Hippocampal formation (tissue), 2 donors: ENCODE measurements around the gene GGCX.
A peak's percentile ranks its signal among the peaks of the same experiment; 100 is the strongest.
"Not testable (repeated sequence)": the region's sequence is repeated elsewhere in the genome, so short reads cannot be mapped to it uniquely, and the experiment has no call there.

ENCODE experiments used
- DNase-seq, 2 donors: peaks; one replicate each; lab custom pipeline; 2025; lab: John Stamatoyannopoulos, UW

The GGCX gene

DNA sequence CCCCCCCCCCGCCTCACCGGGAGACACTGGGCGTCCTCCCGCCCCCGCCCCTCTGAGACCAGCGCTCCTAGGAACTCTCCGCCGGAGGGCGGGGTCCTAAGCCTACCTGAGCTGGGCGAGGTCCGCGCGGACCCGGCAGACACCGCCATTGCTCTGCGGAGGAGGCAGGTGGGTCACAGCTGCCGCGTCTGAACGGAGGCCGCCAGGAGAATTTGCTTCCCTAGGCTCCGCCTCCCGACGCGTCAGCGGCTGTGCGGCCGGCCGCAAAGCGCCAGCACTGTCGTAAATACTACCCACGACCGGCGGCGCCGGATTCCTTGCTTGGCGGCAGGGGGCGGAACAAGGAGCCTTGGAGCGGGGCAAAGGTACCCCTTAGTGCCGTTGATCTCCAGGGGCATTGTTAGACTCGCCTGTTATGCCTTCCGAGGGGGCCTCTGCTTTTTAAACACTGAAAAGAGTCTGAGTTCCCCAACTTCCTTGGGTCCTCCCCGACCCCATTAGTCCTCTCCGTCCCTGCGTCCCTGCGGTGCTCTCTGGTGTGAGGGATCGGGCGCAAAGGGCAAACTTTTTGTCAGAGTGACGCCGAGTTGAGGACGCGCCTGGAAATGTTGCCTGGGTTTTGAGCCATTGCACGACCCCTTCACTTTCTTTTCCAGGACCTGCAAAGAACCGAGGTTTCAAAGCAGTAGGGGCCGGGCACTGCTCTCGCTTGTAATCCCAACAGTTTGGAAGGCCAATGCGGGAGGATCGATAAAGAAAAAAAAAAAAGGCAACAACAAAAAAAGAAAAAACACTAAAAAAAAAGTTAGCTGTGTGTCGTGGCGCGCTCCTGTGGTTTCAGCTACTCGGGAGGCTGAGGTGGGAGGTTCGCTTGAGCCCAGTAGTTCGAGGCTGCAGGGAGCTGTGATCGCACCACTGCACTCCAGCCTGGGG, at the start of gene GGCX:
Gene GGCX (minus strand): TSS at position 214 of the 933 bp plus-strand sequence. CDS start 65 bp downstream, at position 149.
- DNase-seq, result peak; percentile 90 to 92

DNA sequence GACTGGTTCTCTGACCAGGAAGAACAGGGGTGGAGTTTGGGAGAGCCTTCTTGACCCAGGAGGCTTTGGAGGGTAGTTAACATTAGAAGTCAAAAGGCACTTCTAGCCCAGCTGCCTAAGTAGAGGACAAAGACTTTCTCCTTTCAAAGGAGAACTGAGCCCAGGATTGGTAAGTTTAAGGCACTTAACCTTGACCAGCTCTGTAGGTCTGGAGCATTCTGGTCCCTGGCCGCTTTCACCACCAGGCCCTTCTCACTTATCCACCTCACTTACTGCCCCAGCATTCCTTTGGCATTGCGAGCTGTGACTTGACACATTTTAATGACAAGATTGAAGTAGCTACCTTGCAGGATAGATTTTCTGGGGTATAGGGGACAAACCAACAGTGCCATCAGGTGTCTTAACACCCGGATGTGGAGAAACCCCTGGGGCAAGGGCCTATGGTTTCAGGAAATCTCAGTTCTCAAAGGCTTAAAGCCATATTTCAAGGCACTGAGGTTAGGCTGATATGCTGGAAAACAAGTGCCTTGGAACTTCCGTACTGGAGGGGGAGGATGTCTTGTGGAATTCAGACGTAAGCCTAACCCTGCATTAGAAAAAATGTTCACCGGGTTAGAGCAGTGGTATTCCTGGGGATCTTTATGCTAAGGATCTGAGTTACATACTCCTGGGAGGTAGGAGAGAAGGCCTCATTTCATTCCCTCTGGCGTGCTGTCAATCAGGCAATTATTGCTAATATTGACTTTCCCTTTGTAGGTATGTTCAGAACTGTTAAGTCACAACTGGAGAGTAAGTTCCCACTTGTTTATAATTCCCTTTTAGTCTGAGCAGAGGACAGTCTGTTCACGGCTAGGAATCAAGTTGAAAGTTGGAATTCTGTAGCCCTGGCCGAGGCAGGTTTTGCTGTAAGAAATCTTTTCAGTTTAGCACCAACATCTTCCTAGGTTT, 46.2 kb upstream of the GGCX start:
- DNase-seq, result no peak

DNA sequence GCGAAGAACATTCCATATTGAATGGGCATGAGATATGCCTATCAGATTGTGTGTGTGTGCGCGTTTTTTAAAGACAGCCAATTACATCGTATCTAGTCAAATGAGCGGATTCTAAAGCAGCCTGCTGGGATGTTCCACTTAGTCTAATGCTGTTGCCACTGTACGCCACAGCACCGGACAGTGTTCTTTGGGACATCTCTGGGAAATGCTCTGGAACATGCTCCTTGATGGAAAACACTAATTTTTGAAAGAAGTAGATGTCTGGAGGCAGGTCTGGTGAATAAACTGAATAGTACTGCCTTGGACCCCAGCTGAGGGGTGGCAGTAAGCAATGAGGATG, 44.8 kb upstream of the GGCX start:
- DNase-seq, result no peak

DNA sequence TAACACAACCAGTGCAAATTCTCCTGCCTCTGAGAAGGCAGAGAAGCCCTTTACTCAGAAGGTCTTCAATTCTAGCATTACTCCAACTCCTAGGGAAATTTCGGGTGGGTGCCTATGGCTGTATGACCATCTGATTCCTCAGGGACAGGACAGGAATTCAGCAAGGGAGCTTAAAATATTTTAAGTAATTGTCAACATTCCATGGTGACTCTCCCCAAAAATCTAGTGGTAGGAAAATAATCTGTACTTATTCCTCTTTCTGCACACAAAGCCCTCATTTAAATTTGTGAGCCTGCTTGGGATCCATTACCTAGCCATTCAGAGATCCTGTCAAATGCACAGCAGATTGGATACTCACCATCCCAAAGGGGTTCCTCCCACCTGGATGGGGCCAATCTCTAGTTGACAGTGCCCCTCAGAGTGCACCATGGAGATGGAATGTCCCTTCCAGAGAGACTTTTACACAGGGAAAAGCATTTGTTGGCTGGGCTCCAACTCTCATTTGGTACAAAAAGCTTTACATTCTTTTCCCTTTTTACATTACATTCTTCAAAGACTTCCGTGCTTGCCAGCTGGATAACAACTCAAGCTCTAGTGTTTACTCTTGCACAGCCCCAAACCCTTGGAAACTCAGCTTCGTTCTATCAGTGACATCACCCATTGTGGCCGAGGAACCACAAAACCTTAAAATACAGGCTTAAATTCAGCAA, 44.3 kb upstream of the GGCX start:
- no peak for DNase-seq

DNA sequence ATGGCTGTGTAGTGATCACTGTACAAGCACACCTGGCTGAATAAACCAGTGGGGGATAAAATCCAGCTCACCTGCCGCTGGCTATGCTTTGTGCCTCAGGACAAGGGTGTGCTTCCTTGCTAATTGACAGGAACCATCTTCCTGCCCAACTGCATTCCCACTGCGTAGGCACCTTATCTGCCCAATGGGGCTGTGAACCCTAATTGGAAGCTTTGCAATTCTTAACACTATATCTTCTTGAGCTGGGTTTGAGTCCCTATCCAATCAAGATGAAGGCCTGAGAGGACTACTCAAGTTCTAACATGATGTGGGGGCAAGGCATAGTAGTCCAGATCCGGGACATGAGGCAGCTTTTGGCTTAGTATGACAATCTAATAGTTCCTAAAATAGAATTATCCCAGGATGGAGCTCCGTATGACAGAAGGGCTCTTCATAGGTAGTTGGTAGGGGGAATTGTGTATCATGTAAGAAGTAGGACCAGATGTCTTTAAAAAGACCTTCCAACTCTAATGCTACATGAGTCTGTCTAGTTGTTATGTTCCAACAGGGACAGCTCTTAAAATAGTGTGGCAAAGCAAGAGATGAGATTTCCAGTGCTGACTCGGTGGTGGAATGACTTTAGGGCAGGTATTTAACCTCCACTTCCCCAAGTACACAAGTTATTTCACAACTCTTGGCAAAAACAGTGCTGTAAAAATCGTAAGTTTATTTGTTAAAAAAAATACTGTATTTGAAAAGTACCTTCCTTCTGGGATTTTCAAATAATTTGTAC, 43.5 kb upstream of the GGCX start:
- no peak for DNase-seq

DNA sequence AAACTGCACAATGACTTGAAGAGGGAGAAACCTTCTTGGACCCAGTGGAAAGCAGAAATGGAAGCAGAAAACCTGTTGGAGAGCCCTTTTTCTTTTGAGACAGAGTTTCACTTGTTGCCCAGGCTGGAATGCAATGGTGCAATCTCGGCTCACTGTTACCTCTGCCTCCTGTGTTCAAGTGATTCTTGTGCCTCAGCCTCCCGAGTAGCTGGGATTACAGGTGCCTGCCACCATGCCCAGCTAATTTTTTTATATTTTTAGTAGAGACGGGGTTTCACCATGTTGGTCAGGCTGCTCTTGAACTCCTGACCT, 42.8 kb upstream of the GGCX start:
- not testable (repeated sequence) for DNase-seq

DNA sequence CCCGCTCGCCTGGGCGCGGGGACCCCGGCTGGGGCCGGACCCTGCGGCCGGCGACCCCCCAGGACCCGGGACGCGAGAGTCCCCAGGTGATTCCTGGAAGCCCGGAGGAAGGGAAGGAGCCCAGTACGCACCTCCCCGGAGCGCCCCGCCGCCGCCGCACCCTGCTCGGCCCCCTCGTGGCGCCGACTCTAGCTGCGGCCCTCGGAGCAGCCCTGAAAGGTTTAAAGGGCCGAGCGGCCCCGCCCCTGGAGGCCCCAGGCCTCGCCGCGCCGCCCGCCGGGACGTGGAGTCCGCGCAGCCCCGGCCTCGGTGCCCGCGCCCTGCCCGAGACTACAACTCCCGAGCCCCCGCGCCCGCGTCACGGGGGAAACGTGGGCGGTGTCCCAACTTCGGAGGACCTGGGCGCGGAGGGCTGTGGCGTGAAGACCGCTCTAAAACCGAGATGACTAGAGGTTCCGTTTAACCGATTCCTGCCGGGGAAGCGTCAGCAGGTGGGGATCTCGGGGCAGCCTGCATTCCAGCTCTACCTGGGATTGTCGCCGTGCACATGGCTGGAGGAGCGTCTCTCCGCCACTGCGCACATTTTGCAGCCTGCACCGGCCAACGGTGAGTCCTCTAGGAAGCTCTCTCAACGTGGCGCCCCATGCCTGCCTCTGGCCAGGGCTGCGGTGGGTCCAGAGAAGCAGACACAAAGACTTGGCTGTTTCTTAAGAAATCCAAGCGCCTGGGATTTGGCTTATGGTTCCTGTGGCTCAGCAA, 41.4 kb upstream of the GGCX start, which contains the start of gene TMEM150A:
Gene TMEM150A (minus strand): TSS at position 223 of the 759 bp plus-strand sequence. CDS start 750 bp downstream, outside the sequence.
- peak; percentile 87 to 91 for DNase-seq

DNA sequence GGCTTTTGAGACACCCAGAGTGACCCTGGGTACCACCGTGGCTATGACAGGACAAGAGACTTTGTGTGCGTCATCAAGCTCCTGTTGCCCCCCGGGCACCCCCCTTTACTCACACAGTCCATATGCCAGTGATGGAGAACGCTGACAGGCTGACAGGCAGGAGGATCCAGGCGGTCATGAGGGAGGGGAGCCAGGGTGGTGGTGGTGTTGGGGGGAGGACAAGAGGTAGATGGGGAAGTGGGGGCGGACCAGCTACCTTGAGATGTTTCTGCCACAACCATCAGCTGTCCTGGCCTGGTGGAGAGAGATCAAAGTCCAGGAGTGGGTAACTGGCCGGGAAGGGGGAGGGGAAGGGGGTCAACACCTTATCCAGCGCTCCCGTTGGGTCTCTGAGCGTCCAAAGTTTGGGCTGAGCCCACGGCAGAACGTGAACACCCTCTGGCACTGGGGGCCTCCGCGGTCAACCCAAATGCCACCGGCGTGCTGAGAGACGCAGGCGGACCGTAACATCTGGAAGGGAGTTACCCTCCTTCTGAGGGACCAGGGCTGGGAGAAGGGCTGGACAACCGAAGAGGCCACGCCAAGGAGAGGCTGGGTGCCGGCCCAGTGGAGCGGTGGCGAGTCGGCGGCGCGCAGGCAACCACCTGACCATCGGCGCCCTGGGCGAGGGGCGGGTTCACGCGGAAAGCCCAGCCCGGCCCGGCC, 40.6 kb upstream of the GGCX start:
- peak; percentile 25 to 83 for DNase-seq

DNA sequence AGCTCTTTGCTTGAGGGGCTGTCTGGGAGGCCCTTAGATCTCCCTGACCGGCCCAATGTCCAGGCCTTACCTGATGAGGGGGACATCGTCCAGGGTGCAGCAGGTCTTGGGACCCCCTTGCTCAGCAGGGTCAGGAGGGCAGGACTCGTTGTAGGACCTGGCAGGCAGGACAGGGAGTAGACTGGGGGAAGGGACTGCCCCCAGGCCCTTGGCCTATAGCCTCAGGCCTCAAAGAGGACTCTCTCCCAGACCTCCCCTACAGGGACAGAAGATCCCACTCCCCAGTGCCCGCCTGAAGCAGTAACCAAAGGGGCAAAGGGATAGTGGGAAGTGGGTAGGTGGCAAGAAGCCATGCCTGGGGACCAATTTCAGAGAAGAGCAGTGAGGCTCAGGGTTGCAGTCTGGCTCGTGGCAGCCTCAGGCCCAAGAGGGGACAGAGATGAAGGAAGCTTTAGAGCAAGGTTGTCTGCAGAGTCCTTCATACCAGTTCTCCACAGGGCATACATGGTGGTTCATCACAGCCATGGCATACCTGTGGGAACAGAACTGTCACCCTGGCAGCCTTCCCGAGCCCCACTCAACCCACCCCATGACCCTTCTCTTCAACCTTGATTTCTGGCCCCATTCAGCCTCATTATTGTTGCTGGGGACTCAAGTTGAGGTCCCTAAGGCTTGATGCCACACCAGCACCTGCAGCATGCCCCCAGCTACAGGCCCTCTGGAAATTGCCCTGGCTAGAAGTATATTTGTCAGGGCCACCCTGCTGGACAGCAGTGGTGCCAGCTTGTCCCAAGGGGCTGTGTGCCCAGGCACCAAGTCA, 39.9 kb upstream of the GGCX start:
- no peak for DNase-seq

DNA sequence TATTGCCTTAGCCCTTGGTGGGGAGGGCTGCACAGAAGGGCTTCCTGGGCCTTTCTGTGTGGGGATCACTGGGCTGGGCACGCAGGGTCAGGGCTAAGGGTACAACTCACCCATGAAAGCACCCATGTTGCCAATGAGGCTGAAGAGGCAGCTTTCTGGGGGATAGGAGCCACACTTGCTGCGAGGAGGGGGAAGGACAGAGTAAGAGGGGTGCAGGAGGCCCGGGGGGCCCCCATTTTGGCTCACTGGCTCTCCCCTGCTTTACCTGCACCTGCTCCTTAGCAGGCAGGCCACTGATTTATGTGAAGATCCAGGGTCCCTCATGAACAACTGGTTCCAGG, 38.9 kb upstream of the GGCX start:
- DNase-seq, result no peak

DNA sequence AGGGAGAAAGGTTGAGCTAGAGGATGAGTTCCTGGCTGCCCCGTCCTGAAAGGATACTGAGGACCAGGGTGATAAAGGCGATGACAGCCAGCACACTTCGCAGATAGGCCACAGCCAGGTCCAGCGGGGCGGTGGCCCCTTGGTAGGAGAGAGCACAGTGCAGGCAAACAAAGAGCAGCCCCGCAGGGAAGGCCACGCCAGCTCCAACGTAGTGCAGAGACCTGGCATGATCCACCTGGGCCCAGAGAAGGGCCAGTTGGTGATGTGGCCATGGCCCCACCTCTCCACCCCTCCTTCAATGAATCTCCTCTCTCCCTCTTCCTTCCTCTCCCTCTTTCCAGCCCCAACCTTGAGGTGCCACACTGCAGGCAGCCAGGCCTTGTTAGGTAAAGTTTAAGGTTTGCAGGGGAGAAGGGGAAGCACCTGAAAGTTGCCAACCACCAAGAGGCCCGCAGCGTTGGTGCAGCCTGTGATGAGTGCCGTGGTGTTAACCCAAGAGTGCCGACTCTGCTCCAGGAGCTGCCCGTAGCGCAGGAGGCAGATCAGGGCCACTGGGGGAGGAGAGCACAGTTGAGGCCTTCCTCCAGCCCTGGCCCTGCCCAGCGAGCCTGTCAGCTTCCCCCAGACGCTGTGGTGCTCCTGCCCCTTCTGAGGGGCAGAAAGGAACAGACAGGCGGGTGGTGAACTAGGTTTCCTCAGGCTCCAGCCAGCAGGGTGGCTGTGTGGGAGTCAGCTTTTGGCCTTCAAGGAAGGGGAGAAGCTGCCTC, 38.4 kb upstream of the GGCX start:
- DNase-seq, result no peak

DNA sequence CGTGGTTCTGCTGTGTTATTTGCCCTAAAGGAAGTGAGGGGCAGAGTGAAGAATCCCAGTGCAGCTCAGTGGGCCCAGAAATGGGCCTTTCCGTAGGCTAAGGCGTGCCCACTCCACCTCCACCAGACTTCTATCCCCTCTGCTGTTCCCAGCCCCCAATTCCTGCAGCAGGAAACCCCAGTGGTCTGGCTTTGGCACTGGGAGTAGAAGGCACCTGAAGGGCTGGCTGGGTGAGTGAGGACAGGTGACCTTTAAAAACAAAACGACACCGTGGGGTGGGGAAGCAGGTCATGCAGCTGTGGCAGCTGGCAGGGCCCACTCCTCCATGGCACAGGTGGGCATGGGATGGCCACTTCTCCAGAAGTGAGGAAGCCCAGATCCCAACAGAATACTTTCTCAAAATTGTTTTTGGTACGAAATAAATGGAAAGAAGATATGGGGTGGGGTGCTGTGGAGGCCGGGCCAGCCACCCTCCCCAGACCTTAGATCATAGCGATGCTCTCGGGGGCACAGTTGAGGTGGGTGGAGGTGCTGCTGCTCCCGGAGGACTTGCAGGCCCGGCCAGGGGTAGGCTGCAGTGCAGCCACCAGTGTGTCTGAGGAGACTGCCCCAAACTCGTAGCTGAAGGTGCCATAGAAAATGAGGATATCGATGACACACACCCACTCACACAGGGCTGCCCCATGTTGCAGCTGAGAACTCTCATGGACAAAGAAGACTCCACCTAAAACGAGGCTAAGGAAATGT, 37.5 kb upstream of the GGCX start:
- DNase-seq, result no peak

DNA sequence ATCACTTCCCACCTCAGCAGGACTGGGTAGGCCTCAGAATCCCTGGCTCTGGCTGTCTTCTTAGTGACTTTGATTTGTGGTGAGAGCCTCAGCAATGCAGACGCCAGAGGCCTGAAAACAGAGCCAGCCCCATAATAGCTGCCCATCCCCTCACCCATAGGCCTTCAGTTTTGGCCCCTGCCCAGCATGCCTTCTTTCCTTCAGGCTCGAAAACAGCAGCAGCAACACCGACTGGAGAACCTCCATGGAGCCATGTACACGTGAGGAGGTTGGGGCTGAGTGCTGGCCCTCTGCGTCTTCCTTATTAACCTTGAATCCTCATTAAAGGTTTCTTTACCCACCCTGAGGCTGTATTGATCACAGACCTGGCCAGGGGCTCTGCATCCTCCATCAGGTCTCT, 35.9 kb upstream of the GGCX start:
- no peak for DNase-seq

DNA sequence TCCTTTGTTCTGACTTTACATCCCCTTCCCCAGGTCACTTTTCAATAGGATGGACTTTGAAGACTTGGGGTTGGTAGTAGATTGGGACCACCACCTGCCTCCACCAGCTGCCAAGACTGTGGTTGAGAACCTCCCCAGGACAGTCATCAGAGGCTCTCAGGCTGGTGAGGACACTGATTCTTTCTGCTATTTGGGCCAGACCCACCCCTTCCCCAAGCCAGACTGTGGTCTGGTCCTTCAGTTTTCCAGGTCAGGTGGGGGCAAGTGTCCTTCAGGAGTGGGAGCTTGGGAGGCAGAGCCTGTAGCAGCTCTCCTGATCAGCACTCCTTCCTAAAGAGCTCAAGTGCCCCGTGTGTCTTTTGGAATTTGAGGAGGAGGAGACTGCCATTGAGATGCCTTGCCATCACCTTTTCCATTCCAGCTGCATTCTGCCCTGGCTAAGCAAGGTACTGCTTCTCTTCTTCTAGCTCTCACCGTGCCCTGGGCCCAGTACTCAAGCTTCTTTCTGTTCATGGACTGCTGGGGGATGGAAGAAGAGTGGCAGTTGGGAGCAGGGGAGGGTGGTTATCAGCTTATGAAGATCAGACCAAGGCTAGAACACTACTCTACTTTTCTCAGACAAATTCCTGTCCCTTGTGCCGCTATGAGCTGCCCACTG, 35.3 kb upstream of the GGCX start:
- DNase-seq, result no peak

DNA sequence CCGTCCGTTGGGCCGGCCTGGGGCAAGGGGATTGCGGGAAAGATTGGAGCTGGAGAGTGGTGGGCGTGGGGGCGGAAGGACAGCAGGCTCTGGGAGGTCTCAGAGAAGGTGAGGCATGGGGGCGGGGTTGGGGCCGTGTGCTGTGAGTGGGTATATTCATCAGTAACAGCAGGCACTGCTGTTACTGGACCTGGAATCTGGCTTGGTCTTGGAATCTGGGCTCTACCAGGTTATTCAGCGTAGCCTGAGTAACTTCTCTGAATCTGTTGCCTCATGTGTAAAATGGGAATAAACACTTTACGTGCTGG, 34.7 kb upstream of the GGCX start:
- DNase-seq, result no peak

DNA sequence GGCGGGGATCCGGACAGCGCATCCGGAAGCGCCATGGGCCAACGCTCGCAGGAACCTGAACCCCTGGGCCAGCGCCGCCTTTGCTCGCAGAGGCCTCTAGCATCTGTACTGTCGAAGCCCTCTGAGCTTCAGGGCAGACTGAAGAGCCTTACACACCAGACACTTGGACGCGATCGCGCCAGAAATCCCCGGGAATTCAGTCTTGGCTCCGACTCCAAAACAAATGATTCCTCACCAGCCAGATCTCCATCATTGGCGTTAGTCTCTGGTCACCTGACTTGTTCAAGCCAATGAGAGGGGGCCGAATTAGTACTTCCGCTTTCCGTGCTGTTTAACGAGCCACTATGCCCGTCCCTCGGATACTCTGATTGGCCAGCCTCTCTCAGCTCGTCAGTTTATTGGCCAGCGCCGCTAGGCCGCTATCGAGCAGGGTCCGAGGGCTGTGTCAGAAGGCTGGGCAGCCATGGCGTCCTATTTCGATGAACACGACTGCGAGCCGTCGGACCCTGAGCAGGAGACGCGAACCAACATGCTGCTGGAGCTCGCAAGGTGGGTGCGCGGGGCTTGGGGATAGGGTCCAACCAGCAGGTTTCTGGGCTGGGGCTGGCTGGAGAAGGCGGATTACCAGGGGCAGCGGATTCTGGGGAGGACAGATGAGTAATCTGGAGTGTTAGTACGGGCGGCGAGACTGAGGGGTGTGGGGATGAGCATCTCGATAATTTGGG, 34.2 kb upstream of the GGCX start, which contains the start of gene RNF181:
Gene RNF181 (plus strand): TSS at position 445 of the 725 bp plus-strand sequence. CDS start 19 bp downstream, at position 464.
- peak; percentile 97 to 99 for DNase-seq
